HG02759 (cell line): ENCODE measurements around the gene PARK7.

ENCODE experiments used
- ATAC-seq: cut with Tn5 transposase; IDR thresholded peaks from one replicate; pipeline ENCODE4 v1.9.1; 2021; ENCODE audit warnings: mild to moderate bottlenecking, moderate library complexity; ENCODE audit not compliant: unreplicated experiment

The PARK7 gene

GRCh38 chr1:8006037-8006963 lies 44.8 kb downstream of the PARK7 start:
- ATAC-seq: no peak

- no peak for ATAC-seq
Observed at GRCh38 chr1:8009043-8010002, 47.8 kb downstream of the PARK7 start.

DNA sequence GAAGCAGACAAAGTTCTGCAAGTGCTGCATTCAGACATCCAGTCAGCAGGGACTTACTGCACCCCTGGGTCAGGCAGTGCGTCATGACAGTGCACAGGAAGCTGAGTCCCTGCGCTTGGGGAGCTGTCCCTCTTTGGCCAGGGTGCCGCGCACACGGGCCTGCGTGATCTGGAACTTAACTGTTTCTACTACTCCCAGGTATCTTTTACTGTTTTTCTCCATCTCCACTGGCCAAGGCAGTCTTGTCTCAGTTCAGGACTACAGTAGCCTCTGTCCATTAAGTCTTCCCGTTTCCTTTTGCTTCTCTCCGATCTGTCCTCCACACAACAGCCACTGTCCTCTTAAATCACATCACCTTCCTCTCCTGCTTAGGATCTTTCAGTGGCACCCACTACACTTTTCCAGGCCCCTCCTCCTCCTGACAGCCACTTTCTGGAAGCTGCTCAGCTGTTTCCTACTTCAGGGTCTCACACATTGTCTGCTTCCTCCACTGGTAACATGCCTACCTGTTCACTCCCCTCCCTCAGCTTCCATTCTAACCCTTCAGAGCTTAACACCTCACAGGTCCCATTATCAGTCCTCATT lies 48.7 kb downstream of the PARK7 start:
- no peak for ATAC-seq

- ATAC-seq: no peak
Observed at GRCh38 chr1:8011016-8011415, 49.5 kb downstream of the PARK7 start.

- ATAC-seq: no peak
Observed at GRCh38 chr1:8011923-8012858, 50.7 kb downstream of the PARK7 start.

DNA sequence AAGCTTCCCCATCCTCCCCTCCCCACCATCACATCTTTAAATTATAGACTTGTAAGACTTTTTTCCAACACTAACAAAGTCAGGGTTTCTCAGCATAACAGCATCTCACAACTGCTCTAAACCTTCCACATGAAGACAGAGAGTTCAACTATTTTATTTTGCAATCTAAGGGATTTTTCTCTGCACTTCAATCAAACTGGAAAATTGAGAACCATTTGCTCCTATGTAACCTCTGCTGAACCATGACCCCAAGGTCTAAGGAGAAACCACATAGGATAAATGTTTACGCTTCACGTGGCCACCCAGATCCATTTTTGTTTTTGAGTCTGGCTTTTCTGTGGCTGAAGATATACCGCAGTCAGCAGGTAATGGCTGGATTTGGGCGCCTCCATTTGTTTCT lies 51.4 kb downstream of the PARK7 start:
- ATAC-seq: no peak

DNA sequence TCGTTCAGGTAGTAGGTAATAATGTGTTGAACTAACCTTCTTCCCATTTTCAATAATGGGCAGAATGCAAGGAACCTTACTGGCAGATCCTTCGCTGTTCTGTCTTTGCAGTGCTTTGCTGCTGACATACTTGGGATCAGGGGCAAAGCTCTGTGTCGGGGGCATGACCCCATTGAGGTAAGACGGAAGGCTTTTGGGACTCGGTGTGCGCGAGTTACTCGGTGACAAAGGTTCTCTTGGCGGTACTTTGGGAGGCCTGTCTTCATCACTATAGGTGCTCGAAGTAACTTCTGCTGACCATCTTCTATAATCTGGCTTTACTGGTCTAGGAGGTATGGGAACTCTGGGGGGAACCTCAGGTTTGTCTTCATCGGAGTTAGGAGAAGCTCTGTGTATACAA lies 51.9 kb downstream of the PARK7 start:
- no peak for ATAC-seq

GRCh38 chr1:8013800-8014199 lies 52.3 kb downstream of the PARK7 start:
- no peak for ATAC-seq

- no peak for ATAC-seq
Observed at GRCh38 chr1:8014381-8014988, 53.0 kb downstream of the PARK7 start.

DNA sequence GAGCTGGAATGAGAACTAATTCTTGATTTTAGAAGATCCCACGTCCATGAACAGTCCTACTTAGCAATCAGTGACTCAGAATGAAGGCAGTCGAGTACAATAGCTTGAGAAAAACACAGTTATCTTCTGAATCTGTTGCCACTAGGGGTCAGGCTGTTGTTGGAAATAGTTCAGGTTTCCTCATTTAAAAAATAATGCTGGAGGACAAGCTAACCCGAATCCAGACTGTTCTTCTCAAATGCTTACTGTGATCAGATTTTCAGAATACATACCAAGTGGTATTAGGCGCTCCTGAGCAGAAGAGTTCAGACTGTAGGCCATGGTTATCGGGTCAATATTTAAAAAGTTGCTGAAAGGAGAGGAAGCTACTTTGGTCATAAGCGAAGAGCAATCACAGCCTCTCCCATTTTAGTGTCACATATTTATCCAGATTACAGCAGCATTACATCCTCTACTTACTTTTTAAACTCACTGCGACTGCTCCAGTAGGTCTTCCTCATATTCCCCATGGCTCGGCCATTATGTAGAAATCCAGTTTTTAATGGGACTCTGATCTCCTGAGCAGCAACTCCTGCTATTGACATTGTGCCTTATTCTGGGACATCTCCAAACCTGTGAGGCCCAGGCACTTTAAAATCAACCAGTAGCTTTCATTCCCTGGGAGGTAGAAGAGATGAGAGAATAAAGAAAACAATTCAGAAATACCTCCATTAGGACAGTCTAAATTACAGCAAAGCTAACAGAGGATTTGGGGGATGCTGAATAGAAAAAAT lies 53.7 kb downstream of the PARK7 start:
- no peak for ATAC-seq

DNA sequence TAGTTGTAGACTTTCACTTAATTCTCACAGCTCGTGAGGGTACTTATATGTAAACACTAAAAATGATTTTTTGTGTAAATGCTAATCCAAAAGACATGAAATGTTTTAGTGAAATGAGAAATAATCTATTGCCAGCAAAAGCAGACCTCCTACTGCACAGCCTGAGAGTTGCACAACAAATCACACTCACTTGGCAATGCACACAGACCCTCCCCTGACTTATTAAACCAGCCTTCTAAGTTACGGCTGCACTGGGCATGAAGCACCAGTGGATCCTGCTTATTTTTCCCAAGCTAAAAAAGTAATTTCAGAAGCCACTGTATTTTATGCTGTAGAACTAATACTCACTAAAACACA lies 54.3 kb downstream of the PARK7 start:
- no peak for ATAC-seq

DNA sequence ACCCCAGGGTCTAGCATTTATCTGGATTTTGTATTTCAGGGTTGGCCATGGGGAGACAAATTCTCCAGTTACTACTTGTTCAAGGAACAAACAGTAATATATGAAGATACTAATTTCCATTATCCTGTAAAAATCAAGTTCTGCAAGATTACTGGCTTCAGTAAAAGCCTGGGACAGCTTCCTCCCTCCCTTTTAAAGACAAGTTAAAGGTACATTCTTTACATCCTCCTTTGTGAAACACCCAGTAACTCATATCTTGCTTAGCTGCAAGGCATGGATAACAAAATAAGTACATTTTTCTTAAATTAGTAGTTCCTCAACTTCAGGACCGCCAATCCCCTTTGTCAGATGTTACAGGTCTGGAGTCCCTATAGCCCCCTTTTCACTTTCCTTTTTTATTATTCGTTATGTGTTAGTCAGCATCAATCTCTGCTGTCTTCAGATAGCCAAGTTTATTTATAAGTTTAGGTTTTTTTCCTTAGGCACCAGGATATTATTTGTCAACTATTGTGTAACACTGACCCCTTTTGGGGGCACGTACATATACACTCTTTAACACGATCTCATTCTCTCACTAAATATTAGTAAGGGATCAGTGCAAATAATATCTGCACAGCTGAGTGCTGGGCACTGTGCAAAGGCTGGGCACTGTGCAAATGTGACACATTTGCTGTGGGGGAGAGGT lies 54.8 kb downstream of the PARK7 start:
- ATAC-seq: no peak

GRCh38 chr1:8016895-8017241 lies 55.4 kb downstream of the PARK7 start:
- no peak for ATAC-seq

GRCh38 chr1:8017495-8018197 lies 56.1 kb downstream of the PARK7 start:
- ATAC-seq: no peak

DNA sequence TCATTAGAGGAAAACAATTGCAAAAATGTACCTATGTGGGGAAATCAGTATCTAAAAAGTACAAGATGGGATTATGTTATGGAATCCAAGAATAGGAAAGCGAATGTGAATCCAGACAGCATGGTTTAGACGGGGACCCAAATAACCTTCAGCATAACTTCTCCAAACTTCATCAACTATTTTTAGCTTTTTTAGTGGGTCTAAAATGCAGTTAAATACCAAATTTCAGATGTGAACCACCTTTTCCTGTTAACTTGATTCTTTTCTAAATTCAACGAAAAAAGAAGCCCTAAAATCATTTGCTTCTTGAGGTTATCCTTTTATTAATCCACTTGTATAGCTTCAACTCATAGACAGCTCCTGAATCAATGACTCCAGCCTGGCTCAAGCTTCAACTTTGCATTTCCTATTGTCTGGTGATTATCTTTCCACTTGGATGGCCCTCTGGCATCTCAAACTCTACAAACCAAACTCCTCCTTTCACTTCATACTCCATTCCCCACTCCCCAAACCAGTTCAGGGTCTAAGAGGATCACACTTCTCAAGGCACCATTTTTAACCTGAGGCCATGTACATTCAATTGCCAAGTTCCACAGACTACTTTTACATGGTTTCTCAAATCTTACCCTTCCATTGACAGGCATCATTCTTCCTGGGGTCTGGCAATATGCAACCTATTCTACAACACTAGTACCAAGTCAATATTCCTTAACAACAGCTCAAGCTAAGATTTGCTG lies 57.1 kb downstream of the PARK7 start:
- no peak for ATAC-seq

DNA sequence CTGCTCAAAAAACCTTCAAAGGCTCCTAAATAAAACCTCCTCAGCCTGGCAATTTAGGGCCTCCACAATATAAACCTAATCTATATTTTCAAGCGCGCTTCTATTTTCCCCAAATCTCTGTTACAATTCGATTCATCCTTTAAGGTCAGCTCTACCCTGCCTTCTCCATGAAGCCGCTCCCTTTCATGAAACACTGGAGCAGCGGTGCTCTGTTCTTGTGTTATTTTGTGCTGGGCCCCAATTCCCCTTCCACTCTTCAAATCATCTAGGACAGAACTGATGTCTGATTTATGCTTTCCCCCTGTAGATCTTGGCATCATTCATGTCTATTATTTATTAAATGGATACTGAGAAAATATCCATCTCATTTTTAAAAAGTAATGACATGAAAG lies 57.7 kb downstream of the PARK7 start:
- no peak for ATAC-seq

DNA sequence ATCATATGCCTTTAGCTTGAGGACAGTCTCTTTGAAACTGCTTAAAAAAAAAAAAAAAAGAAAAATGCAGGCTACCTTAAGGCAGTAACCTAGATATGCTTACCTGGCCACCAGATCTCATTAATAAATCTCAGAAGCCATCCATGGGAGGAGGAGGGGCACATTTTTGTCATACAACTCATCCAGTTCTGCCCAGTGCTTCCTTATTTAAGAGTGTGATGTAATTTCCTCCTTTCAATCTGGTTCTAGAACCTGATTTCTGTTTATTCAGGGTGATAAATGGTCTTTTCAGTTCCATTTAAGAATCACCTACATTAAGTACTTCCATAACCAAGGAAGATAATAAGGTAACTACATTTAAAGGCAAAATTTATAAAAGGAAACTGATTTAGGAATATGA lies 58.5 kb downstream of the PARK7 start:
- no peak for ATAC-seq
